K562 (cell line): ENCODE measurements around the gene TMEM139. TPM values are rescaled to one million over a fixed set of nuclear protein-coding genes. Genes with fewer than 3 reads are reported as not detected.

Experiments used
- FOSL1 ChIP-seq: fragments of 200-800 bp; sonication (Bioruptor generic); conservative IDR thresholded peaks from 2 replicates; pipeline ENCODE4 v1.6.1; 2016; ENCODE audit warnings: missing genetic modification characterization, missing compliant biosample characterization
- FOXA3 ChIP-seq, 2 experiments: fragments of 450-650 bp in 1 of 2; sonication (generic) in 1 of 2; formaldehyde crosslinking; IDR thresholded peaks in 1 of 2; conservative IDR thresholded peaks in 1 of 2; 2 replicates each; pipeline versions ENCODE4 v1.4.0 to v1.8.0; 2020 to 2022; ENCODE audit warnings: mild to moderate bottlenecking in 2 of 2, missing genetic modification reagents in 1 of 2
- PPARD ChIP-seq: fragments of 250-450 bp; sonication (Bioruptor Pico); IDR thresholded peaks from 2 replicates; pipeline ENCODE4 v1.8.0; 2022; ENCODE audit warnings: inconsistent platforms, mild to moderate bottlenecking, moderate library complexity
- SREBF2 ChIP-seq: sonication (generic); formaldehyde crosslinking; IDR thresholded peaks from 2 replicates; pipeline ENCODE4 v1.4.0; 2020; ENCODE audit warnings: mild to moderate bottlenecking, missing genetic modification reagents
- polyA plus RNA-seq, 8 experiments: library from polyadenylated mRNA; depleted of rRNA in 4 of 8; stranded (reverse) in 5 of 8; unstranded in 3 of 8; fragments of >200 nt; fragmentation: Nextera tagmentation in 2 of 8; fragmentation: Illumina TruSeq in 1 of 8; extraction: Ambion mirVana in 2 of 8; extraction: Trizol in 1 of 8; gene quantifications; 2 replicates each; pipeline versions ENCODE4 v1.2.1 to v1.2.3, GENCODE V29; 2011 to 2014; ENCODE audit warnings: inconsistent platforms in 1 of 8, missing spikeins in 1 of 8
- total RNA-seq, 7 experiments: library from RNA; depleted of rRNA in 6 of 7; stranded (reverse); fragments of >200 nt in 6 of 7; fragmentation: Illumina TruSeq in 2 of 7; extraction: Trizol in 2 of 7; gene quantifications; 2 replicates each; pipeline versions ENCODE4 v1.2.1 to v1.2.3, GENCODE V29; 2011 to 2021; ENCODE audit warnings: low replicate concordance in 1 of 7
- TF ChIP-seq, protein P1 (sequence below): fragments of 200-600 bp; sonication (generic); IDR thresholded peaks from one replicate; pipeline ENCODE4 v1.6.1; 2012; ENCODE audit warnings: mild to moderate bottlenecking, low read depth, low read length, inconsistent platforms

The TMEM139 gene
- total and polyA plus RNA-seq, 9 of the 15 experiments (the other 6 are each of a cell fraction or from before 2014, with no cell fraction given), result 0.27 to 1.8 (median 0.79) TPM

DNA sequence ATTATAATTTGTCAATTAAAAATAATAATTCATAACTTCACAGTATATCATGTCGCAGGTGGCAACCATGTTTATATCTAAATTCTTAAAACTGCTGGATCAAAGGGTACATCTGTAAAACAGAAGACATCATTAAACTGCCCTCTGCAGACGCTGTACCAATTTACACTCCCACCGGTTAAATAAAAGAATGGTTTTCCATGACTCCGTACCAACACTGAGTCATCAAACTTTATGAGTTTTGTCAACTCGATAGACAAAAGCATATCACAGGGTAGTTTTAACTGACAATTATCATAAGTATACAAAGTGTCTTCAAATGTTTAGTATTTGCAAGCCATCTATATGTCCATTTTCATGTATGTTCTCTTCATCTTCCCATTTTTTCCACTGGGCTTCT, 27.3 kb upstream of the TMEM139 start (continued):
- 0 out of 4 replicates have a peak, but pooled peaks of 1 of the 2 experiments have one; percentile 5 for TF ChIP-seq FOXA3 (CRISPR knock-in tag; conservative IDR thresholded peaks at IDR 0.05 in 1 of 2, IDR thresholded peaks at IDR 0.05 in 1 of 2)
- 0 out of 2 replicates have a peak, but pooled peaks have one; percentile 5 for TF ChIP-seq PPARD (CRISPR knock-in tag)
- TF ChIP-seq FOSL1 (tag), result peak; percentile 76
- no peak for TF ChIP-seq SREBF2 (CRISPR knock-in tag)
- TF ChIP-seq, protein P1, sequence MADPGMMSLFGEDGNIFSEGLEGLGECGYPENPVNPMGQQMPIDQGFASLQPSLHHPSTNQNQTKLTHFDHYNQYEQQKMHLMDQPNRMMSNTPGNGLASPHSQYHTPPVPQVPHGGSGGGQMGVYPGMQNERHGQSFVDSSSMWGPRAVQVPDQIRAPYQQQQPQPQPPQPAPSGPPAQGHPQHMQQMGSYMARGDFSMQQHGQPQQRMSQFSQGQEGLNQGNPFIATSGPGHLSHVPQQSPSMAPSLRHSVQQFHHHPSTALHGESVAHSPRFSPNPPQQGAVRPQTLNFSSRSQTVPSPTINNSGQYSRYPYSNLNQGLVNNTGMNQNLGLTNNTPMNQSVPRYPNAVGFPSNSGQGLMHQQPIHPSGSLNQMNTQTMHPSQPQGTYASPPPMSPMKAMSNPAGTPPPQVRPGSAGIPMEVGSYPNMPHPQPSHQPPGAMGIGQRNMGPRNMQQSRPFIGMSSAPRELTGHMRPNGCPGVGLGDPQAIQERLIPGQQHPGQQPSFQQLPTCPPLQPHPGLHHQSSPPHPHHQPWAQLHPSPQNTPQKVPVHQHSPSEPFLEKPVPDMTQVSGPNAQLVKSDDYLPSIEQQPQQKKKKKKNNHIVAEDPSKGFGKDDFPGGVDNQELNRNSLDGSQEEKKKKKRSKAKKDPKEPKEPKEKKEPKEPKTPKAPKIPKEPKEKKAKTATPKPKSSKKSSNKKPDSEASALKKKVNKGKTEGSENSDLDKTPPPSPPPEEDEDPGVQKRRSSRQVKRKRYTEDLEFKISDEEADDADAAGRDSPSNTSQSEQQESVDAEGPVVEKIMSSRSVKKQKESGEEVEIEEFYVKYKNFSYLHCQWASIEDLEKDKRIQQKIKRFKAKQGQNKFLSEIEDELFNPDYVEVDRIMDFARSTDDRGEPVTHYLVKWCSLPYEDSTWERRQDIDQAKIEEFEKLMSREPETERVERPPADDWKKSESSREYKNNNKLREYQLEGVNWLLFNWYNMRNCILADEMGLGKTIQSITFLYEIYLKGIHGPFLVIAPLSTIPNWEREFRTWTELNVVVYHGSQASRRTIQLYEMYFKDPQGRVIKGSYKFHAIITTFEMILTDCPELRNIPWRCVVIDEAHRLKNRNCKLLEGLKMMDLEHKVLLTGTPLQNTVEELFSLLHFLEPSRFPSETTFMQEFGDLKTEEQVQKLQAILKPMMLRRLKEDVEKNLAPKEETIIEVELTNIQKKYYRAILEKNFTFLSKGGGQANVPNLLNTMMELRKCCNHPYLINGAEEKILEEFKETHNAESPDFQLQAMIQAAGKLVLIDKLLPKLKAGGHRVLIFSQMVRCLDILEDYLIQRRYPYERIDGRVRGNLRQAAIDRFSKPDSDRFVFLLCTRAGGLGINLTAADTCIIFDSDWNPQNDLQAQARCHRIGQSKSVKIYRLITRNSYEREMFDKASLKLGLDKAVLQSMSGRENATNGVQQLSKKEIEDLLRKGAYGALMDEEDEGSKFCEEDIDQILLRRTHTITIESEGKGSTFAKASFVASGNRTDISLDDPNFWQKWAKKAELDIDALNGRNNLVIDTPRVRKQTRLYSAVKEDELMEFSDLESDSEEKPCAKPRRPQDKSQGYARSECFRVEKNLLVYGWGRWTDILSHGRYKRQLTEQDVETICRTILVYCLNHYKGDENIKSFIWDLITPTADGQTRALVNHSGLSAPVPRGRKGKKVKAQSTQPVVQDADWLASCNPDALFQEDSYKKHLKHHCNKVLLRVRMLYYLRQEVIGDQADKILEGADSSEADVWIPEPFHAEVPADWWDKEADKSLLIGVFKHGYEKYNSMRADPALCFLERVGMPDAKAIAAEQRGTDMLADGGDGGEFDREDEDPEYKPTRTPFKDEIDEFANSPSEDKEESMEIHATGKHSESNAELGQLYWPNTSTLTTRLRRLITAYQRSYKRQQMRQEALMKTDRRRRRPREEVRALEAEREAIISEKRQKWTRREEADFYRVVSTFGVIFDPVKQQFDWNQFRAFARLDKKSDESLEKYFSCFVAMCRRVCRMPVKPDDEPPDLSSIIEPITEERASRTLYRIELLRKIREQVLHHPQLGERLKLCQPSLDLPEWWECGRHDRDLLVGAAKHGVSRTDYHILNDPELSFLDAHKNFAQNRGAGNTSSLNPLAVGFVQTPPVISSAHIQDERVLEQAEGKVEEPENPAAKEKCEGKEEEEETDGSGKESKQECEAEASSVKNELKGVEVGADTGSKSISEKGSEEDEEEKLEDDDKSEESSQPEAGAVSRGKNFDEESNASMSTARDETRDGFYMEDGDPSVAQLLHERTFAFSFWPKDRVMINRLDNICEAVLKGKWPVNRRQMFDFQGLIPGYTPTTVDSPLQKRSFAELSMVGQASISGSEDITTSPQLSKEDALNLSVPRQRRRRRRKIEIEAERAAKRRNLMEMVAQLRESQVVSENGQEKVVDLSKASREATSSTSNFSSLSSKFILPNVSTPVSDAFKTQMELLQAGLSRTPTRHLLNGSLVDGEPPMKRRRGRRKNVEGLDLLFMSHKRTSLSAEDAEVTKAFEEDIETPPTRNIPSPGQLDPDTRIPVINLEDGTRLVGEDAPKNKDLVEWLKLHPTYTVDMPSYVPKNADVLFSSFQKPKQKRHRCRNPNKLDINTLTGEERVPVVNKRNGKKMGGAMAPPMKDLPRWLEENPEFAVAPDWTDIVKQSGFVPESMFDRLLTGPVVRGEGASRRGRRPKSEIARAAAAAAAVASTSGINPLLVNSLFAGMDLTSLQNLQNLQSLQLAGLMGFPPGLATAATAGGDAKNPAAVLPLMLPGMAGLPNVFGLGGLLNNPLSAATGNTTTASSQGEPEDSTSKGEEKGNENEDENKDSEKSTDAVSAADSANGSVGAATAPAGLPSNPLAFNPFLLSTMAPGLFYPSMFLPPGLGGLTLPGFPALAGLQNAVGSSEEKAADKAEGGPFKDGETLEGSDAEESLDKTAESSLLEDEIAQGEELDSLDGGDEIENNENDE, result no peak
